ENCODE data around the gene TBC1D1.

Gene TBC1D1

DNA sequence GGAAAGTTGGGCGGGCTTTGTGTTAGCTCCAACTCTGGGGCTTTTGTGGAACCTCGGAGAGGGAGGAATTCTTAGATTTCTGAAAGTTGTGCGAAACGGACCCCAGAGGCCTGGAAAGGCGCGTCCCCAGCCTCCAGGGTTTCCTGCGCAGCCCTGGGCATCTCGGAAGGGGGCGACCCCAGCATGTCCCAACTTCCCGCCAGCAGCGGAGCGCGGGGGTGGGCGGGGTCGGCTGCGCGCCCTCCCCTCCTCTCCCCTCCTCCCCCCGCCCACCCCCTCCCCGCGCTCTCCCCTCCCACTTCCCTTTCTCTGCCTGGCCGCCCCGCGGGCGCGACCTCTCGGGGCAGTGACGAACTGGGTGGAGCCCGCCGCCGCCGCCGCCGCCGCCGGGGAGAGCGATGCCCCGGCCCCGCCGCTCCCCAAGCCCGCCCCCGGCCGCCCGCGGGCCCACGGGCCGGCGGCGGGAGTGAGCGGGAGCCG is 86.1 kb downstream of the TBC1D1 start (continued):
- TF ChIP-seq, protein P1, sequence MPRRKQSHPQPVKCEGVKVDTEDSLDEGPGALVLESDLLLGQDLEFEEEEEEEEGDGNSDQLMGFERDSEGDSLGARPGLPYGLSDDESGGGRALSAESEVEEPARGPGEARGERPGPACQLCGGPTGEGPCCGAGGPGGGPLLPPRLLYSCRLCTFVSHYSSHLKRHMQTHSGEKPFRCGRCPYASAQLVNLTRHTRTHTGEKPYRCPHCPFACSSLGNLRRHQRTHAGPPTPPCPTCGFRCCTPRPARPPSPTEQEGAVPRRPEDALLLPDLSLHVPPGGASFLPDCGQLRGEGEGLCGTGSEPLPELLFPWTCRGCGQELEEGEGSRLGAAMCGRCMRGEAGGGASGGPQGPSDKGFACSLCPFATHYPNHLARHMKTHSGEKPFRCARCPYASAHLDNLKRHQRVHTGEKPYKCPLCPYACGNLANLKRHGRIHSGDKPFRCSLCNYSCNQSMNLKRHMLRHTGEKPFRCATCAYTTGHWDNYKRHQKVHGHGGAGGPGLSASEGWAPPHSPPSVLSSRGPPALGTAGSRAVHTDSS (tag by site-specific recombination; IDR thresholded peaks at IDR 0.05) = no peak
- TF ChIP-seq, protein P2, sequence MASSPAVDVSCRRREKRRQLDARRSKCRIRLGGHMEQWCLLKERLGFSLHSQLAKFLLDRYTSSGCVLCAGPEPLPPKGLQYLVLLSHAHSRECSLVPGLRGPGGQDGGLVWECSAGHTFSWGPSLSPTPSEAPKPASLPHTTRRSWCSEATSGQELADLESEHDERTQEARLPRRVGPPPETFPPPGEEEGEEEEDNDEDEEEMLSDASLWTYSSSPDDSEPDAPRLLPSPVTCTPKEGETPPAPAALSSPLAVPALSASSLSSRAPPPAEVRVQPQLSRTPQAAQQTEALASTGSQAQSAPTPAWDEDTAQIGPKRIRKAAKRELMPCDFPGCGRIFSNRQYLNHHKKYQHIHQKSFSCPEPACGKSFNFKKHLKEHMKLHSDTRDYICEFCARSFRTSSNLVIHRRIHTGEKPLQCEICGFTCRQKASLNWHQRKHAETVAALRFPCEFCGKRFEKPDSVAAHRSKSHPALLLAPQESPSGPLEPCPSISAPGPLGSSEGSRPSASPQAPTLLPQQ (tag by site-specific recombination; IDR thresholded peaks at IDR 0.05) = no peak
- TF ChIP-seq SP2 (tag by site-specific recombination; IDR thresholded peaks at IDR 0.05) = peak; percentile 39; the same call in 1 of the 2 replicates
- 0 out of 2 replicates have a peak, but pooled peaks have one; percentile 11 for TF ChIP-seq ZIC2 (tag by site-specific recombination; IDR thresholded peaks at IDR 0.05)
- no peak for TF ChIP-seq SCRT2 (tag by site-specific recombination; IDR thresholded peaks at IDR 0.05)
- no peak for TF ChIP-seq ZNF747 (tag by site-specific recombination; IDR thresholded peaks at IDR 0.05)
- TF ChIP-seq ZSCAN16 (tag by site-specific recombination; IDR thresholded peaks at IDR 0.05) = no peak
- TF ChIP-seq, protein P3, sequence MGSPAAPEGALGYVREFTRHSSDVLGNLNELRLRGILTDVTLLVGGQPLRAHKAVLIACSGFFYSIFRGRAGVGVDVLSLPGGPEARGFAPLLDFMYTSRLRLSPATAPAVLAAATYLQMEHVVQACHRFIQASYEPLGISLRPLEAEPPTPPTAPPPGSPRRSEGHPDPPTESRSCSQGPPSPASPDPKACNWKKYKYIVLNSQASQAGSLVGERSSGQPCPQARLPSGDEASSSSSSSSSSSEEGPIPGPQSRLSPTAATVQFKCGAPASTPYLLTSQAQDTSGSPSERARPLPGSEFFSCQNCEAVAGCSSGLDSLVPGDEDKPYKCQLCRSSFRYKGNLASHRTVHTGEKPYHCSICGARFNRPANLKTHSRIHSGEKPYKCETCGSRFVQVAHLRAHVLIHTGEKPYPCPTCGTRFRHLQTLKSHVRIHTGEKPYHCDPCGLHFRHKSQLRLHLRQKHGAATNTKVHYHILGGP (tag by site-specific recombination; IDR thresholded peaks at IDR 0.05) = no peak
- no peak for TF ChIP-seq ZNF548 (tag by site-specific recombination; IDR thresholded peaks at IDR 0.05)
- TF ChIP-seq SP3 (tag by site-specific recombination; IDR thresholded peaks at IDR 0.05) = 0 out of 2 replicates have a peak, but pooled peaks have one; percentile 20

DNA sequence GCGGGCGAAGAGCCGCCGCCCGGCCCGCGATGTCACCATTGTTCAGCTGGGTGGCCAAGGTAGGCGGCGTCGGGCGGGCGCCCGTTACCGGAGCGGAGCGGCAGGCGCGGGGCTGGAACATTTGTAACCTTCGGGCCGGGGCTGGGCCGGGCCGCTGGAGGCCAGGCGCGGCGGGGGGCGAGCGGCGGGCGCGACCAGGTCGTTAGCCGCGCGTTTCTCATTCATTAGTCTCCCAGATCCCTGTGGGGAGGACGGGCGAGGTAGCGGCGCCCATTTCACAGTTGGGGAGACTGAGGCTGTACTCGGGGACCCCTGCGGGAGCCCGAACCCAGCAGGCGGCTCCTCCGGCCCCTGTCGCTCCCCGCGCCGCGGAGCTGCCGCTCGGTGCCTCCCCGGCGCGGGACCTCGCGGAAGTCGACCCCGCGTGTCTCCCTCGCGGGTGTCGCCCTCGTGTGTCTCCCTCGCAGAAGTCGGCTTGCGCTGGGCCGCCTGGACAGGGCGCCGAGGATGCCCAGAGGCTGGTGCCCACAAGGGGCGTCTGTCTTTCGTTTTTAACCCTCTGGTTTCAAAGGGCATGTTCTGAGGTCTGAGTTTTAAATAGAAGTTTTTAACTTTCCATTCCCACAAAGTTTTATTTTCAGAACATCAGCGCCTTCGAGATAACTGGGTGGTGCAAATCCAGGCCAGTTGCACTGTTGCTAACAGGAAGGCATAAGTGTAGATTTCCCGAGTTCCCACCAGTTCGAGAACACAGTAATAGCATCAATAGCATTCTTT is 86.8 kb downstream of the TBC1D1 start:
- Histone ChIP-seq H3K36me3 (ENCODE audit: control insufficient read depth in 2 of 2, insufficient read depth in 1 of 2, low read length in 2 of 2) (no peaks in the 10 kb centered on the region), H3K9me3 (ENCODE audit: control insufficient read depth, insufficient read depth, low read depth, low read length) (no peaks in the 10 kb centered on the region), H3K4me3 (ENCODE audit: low read depth, low read length) (peak overlapping the region; percentile 40), H3K27ac (ENCODE audit: extremely low read depth, low read depth, low read length) (peak overlapping the region; percentile 51; the same call in 1 of the 2 replicates), H3K4me1 (ENCODE audit: control insufficient read depth, insufficient read depth, low read length) (peaks cover 3% of the 10 kb centered on the region; the same call in 1 of the 2 replicates)
- CTCF ChIA-PET = interaction anchor here (0.7 to 1.4 kb wide), 3 partner anchors 11 to 176 kb away, joined by 3 to 4 read pairs (median 4); no protein-coding TSS in a partner anchor
- POLR2A ChIA-PET = no interaction called here
- TF ChIP-seq KLF10 (tag by site-specific recombination; IDR thresholded peaks at IDR 0.05) (0 out of 2 replicates have a peak, but pooled peaks have one; percentile 21), ZNF561 (tag by site-specific recombination; IDR thresholded peaks at IDR 0.05; ENCODE audit: borderline replicate concordance) (0 out of 2 replicates have a peak, but pooled peaks have one; percentile 26), ZBTB17 (tag by site-specific recombination; IDR thresholded peaks at IDR 0.05) (0 out of 2 replicates have a peak, but pooled peaks have one; percentile 29), ZNF596 (tag by site-specific recombination; IDR thresholded peaks at IDR 0.05) (0 out of 2 replicates have a peak, but pooled peaks have one; percentile 28), GLIS1 (tag by site-specific recombination; IDR thresholded peaks at IDR 0.05) (peak; percentile 57), ZNF146 (tag by site-specific recombination; IDR thresholded peaks at IDR 0.05) (no peak), ZNF514 (tag by site-specific recombination; IDR thresholded peaks at IDR 0.05) (no peak), ZNF354C (tag by site-specific recombination; IDR thresholded peaks at IDR 0.05; ENCODE audit: borderline replicate concordance, low read depth) (no peak), ZBTB8A (tag by site-specific recombination; IDR thresholded peaks at IDR 0.05) (peak; percentile 93)
- TF ChIP-seq, protein P4, sequence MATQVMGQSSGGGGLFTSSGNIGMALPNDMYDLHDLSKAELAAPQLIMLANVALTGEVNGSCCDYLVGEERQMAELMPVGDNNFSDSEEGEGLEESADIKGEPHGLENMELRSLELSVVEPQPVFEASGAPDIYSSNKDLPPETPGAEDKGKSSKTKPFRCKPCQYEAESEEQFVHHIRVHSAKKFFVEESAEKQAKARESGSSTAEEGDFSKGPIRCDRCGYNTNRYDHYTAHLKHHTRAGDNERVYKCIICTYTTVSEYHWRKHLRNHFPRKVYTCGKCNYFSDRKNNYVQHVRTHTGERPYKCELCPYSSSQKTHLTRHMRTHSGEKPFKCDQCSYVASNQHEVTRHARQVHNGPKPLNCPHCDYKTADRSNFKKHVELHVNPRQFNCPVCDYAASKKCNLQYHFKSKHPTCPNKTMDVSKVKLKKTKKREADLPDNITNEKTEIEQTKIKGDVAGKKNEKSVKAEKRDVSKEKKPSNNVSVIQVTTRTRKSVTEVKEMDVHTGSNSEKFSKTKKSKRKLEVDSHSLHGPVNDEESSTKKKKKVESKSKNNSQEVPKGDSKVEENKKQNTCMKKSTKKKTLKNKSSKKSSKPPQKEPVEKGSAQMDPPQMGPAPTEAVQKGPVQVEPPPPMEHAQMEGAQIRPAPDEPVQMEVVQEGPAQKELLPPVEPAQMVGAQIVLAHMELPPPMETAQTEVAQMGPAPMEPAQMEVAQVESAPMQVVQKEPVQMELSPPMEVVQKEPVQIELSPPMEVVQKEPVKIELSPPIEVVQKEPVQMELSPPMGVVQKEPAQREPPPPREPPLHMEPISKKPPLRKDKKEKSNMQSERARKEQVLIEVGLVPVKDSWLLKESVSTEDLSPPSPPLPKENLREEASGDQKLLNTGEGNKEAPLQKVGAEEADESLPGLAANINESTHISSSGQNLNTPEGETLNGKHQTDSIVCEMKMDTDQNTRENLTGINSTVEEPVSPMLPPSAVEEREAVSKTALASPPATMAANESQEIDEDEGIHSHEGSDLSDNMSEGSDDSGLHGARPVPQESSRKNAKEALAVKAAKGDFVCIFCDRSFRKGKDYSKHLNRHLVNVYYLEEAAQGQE (tag by site-specific recombination; IDR thresholded peaks at IDR 0.05) = no peak
- TF ChIP-seq, protein P5, sequence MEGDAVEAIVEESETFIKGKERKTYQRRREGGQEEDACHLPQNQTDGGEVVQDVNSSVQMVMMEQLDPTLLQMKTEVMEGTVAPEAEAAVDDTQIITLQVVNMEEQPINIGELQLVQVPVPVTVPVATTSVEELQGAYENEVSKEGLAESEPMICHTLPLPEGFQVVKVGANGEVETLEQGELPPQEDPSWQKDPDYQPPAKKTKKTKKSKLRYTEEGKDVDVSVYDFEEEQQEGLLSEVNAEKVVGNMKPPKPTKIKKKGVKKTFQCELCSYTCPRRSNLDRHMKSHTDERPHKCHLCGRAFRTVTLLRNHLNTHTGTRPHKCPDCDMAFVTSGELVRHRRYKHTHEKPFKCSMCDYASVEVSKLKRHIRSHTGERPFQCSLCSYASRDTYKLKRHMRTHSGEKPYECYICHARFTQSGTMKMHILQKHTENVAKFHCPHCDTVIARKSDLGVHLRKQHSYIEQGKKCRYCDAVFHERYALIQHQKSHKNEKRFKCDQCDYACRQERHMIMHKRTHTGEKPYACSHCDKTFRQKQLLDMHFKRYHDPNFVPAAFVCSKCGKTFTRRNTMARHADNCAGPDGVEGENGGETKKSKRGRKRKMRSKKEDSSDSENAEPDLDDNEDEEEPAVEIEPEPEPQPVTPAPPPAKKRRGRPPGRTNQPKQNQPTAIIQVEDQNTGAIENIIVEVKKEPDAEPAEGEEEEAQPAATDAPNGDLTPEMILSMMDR (tag by site-specific recombination; IDR thresholded peaks at IDR 0.05) = peak; percentile 91
- TF ChIP-seq, protein P6, sequence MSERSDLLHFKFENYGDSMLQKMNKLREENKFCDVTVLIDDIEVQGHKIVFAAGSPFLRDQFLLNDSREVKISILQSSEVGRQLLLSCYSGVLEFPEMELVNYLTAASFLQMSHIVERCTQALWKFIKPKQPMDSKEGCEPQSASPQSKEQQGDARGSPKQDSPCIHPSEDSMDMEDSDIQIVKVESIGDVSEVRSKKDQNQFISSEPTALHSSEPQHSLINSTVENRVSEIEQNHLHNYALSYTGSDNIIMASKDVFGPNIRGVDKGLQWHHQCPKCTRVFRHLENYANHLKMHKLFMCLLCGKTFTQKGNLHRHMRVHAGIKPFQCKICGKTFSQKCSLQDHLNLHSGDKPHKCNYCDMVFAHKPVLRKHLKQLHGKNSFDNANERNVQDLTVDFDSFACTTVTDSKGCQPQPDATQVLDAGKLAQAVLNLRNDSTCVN (tag by site-specific recombination; optimal IDR thresholded peaks at IDR 0.05) = peak; percentile 64
- TF ChIP-seq, protein P1 (tag by site-specific recombination; IDR thresholded peaks at IDR 0.05) = peak; percentile 8; the same call in 1 of the 2 replicates
